Erythroblast (primary cell): ENCODE measurements around the gene HTR6.

ENCODE experiments used
- DNase-seq, 2 experiments: peaks; one replicate each; lab custom pipeline; 2025; lab: John Stamatoyannopoulos, UW
- GATA1 ChIP-seq: IDR thresholded peaks from 2 replicates; pipeline ENCODE4 v1.6.1; 2011; ENCODE audit warnings: low read depth, mild to moderate bottlenecking, control low read depth, low read length, moderate library complexity
- POLR2A ChIP-seq: IDR thresholded peaks from 2 replicates; pipeline ENCODE4 v1.6.1; 2011; ENCODE audit warnings: mild to moderate bottlenecking, low read length

HTR6 gene

GRCh38 chr1:19644681-19645410, 19.8 kb upstream of the HTR6 start:
- no peak for TF ChIP-seq GATA1
- no peak for TF ChIP-seq POLR2A
- no peak for DNase-seq

- no peak for TF ChIP-seq POLR2A
- no peak for TF ChIP-seq GATA1
- no peak for DNase-seq
Measured at GRCh38 chr1:19645411-19646251, 19.0 kb upstream of the HTR6 start.

- TF ChIP-seq GATA1 (no peak), POLR2A (no peak)
- no peak for DNase-seq
Measured at GRCh38 chr1:19646377-19647319, 18.0 kb upstream of the HTR6 start.

GRCh38 chr1:19647643-19648042, 17.0 kb upstream of the HTR6 start:
- TF ChIP-seq GATA1 (no peak), POLR2A (no peak)
- peak in 1 of 2 experiments; percentile 14 for DNase-seq

- TF ChIP-seq POLR2A = no peak
- no peak for TF ChIP-seq GATA1
- DNase-seq = no peak
Measured at GRCh38 chr1:19648239-19648638, 16.4 kb upstream of the HTR6 start.

GRCh38 chr1:19648689-19649088, 16.0 kb upstream of the HTR6 start:
- DNase-seq = no peak
- TF ChIP-seq POLR2A (no peak), GATA1 (no peak)

- no peak for TF ChIP-seq POLR2A
- TF ChIP-seq GATA1 = no peak
- DNase-seq = no peak
Measured at GRCh38 chr1:19650416-19651140, 14.1 kb upstream of the HTR6 start.

GRCh38 chr1:19651141-19651737, 13.4 kb upstream of the HTR6 start:
- no peak for TF ChIP-seq GATA1
- no peak for TF ChIP-seq POLR2A
- DNase-seq = peak; percentile 40 to 52

GRCh38 chr1:19654386-19654785, 10.3 kb upstream of the HTR6 start:
- no peak for DNase-seq
- TF ChIP-seq GATA1 = no peak
- no peak for TF ChIP-seq POLR2A

GRCh38 chr1:19654886-19655717, 9.6 kb upstream of the HTR6 start:
- DNase-seq = no peak
- no peak for TF ChIP-seq GATA1
- TF ChIP-seq POLR2A = no peak

- DNase-seq = no peak
- no peak for TF ChIP-seq POLR2A
- TF ChIP-seq GATA1 = no peak
Measured at GRCh38 chr1:19655718-19656080, 9.0 kb upstream of the HTR6 start.
